Activated CD8-positive, alpha-beta T cell treated with anti-CD3 and anti-CD28 coated beads for 36 hours (primary cell): Measurements from ENCODE around the gene S100A7A. TPM values are rescaled to one million over a fixed set of nuclear protein-coding genes. Genes with fewer than 3 reads are reported as not detected.

ENCODE experiments used
- ATAC-seq: fragments of 200-7000 bp; cut with Tn5 transposase; one replicate; pipeline ENCODE4 v1.10.0; 2021; ENCODE audit warnings: mild to moderate bottlenecking, moderate library complexity
- CTCF ChIA-PET: fragments of 350-600 bp; sonication (Branson Sonifier 250); formaldehyde crosslinking; loops from one replicate; lab custom pipeline; 2021; ENCODE audit warnings: antibody characterized with exemption; lab: Charles Lee
- POLR2A ChIA-PET: fragments of 350-600 bp; sonication (Branson Sonifier 250); formaldehyde crosslinking; loops from one replicate; lab custom pipeline; 2021; ENCODE audit warnings: antibody characterized with exemption; lab: Charles Lee
- DNase-seq: peaks from one replicate; pipeline ENCODE4 v3.0.0-alpha.2; 2020
- H3K27ac Mint-ChIP-seq: one replicate; pipeline ENCODE4 v1.8.0; 2021; ENCODE audit warnings: mild to moderate bottlenecking, mixed read lengths
- H3K27me3 Mint-ChIP-seq: one replicate; pipeline ENCODE4 v1.8.0; 2021; ENCODE audit warnings: mixed read lengths
- H3K36me3 Mint-ChIP-seq: one replicate; pipeline ENCODE4 v1.8.0; 2021; ENCODE audit warnings: low read depth, mixed read lengths
- H3K4me1 Mint-ChIP-seq: one replicate; pipeline ENCODE4 v1.8.0; 2021; ENCODE audit warnings: low read depth, mixed read lengths
- H3K4me3 Mint-ChIP-seq: one replicate; pipeline ENCODE4 v1.8.0; 2021; ENCODE audit warnings: mild to moderate bottlenecking, moderate library complexity, mixed read lengths
- H3K9me3 Mint-ChIP-seq: one replicate; pipeline ENCODE4 v1.8.0; 2021; ENCODE audit warnings: mixed read lengths
- intact Hi-C: fragments of 100-400 bp; cut with micrococcal nuclease; formaldehyde crosslinking; loops from one replicate; pipeline ENCODE4 v1.10.0; 2022
- total RNA-seq, 2 experiments: library from RNA; stranded (reverse); gene quantifications; one replicate each; pipeline ENCODE4 v1.2.3, GENCODE V29; 2021
- TF ChIP-seq, protein P1 (sequence below): fragments of 200-600 bp; IDR thresholded peaks from one replicate; pipeline ENCODE4 v1.8.0; 2022; ENCODE audit warnings: antibody characterized with exemption, mild to moderate bottlenecking

Gene S100A7A
- total RNA-seq, 2 experiments from 2014 or later = not detected

GRCh38 chr1:153401461-153401860 lies 14.9 kb upstream of the S100A7A start:
- Mint-ChIP-seq H3K4me3 (no peak overlapping the region), H3K4me1 (peaks cover 2% of the 10 kb centered on the region), H3K27ac (no peak overlapping the region), H3K27me3 (peaks cover 4% of the 10 kb centered on the region), H3K9me3 (peaks cover 2% of the 10 kb centered on the region), H3K36me3 (no peaks in the 10 kb centered on the region)
- TF ChIP-seq, protein P1, sequence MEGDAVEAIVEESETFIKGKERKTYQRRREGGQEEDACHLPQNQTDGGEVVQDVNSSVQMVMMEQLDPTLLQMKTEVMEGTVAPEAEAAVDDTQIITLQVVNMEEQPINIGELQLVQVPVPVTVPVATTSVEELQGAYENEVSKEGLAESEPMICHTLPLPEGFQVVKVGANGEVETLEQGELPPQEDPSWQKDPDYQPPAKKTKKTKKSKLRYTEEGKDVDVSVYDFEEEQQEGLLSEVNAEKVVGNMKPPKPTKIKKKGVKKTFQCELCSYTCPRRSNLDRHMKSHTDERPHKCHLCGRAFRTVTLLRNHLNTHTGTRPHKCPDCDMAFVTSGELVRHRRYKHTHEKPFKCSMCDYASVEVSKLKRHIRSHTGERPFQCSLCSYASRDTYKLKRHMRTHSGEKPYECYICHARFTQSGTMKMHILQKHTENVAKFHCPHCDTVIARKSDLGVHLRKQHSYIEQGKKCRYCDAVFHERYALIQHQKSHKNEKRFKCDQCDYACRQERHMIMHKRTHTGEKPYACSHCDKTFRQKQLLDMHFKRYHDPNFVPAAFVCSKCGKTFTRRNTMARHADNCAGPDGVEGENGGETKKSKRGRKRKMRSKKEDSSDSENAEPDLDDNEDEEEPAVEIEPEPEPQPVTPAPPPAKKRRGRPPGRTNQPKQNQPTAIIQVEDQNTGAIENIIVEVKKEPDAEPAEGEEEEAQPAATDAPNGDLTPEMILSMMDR = no peak
- intact Hi-C loops = loop anchor here (5.0 kb wide), 1 partner anchor 49 kb away; no protein-coding TSS in a partner anchor
- ChIA-PET POLR2A (no interaction called here), CTCF (interaction anchor here (1.7 kb wide), 1 partner anchor 46 kb away, joined by 4 read pairs; no protein-coding TSS in a partner anchor)
- no peak for ATAC-seq
- no peak for DNase-seq

GRCh38 chr1:153402226-153402625 lies 14.1 kb upstream of the S100A7A start:
- ATAC-seq = no peak
- Mint-ChIP-seq H3K36me3 (no peaks in the 10 kb centered on the region), H3K27me3 (peaks cover 6% of the 10 kb centered on the region), H3K9me3 (peaks cover 2% of the 10 kb centered on the region), H3K4me1 (peaks cover 5% of the 10 kb centered on the region), H3K27ac (no peak overlapping the region), H3K4me3 (no peak overlapping the region)
- intact Hi-C loops = loop anchor here (5.0 kb wide), 1 partner anchor 50 kb away; no protein-coding TSS in a partner anchor
- TF ChIP-seq, protein P1 = no peak
- ChIA-PET CTCF (interaction anchor here (1.7 to 3.8 kb wide), 2 partner anchors 47 to 49 kb away, joined by 4 to 20 read pairs; no protein-coding TSS in a partner anchor), POLR2A (no interaction called here)
- no peak for DNase-seq

GRCh38 chr1:153403421-153404085 lies 12.8 kb upstream of the S100A7A start:
- H3K9me3 Mint-ChIP-seq = peaks cover 2% of the 10 kb centered on the region
- no peak overlapping the region for H3K27ac Mint-ChIP-seq
- ChIA-PET CTCF (interaction anchor here (1.0 to 3.8 kb wide), 7 partner anchors 16 to 71 kb away, joined by 3 to 20 read pairs (median 3); partner anchors contain the start of genes S100A12 and S100A9), POLR2A (no interaction called here)
- H3K4me3 Mint-ChIP-seq = no peak overlapping the region
- TF ChIP-seq, protein P1 = no peak
- no peaks in the 10 kb centered on the region for H3K36me3 Mint-ChIP-seq
- ATAC-seq = no peak
- H3K4me1 Mint-ChIP-seq = peaks cover 8% of the 10 kb centered on the region
- no peak for DNase-seq
- intact Hi-C loops = loop anchor here (5.0 kb wide), 1 partner anchor 51 kb away; no protein-coding TSS in a partner anchor
- peaks cover 12% of the 10 kb centered on the region for H3K27me3 Mint-ChIP-seq

GRCh38 chr1:153404086-153404635 lies 12.2 kb upstream of the S100A7A start:
- Mint-ChIP-seq H3K9me3 (peaks cover 2% of the 10 kb centered on the region), H3K4me1 (peaks cover 8% of the 10 kb centered on the region), H3K27ac (no peak overlapping the region), H3K4me3 (no peak overlapping the region), H3K27me3 (peaks cover 12% of the 10 kb centered on the region), H3K36me3 (no peaks in the 10 kb centered on the region)
- ATAC-seq = no peak
- CTCF ChIA-PET = interaction anchor here (1.0 to 3.8 kb wide), 4 partner anchors 16 to 70 kb away, joined by 3 to 20 read pairs (median 4); partner anchors contain the start of gene S100A12
- POLR2A ChIA-PET = no interaction called here
- DNase-seq = no peak
- TF ChIP-seq, protein P1 = no peak
- intact Hi-C loops = loop anchor here (5.0 kb wide), 1 partner anchor 52 kb away; no protein-coding TSS in a partner anchor
